Measurements from ENCODE around the gene CROT. TPM values are rescaled to one million over a fixed set of nuclear protein-coding genes. Genes with fewer than 3 reads are reported as not detected.

The CROT gene
- total RNA-seq, 4 donors from 2014 or later = 31.4 to 74.9 (median 50.6) TPM

- no peak overlapping the region for H3K4me3 ChIP-seq
- no peak for TF ChIP-seq POLR2A (IDR thresholded peaks at IDR 0.05)
- TF ChIP-seq, protein P1, sequence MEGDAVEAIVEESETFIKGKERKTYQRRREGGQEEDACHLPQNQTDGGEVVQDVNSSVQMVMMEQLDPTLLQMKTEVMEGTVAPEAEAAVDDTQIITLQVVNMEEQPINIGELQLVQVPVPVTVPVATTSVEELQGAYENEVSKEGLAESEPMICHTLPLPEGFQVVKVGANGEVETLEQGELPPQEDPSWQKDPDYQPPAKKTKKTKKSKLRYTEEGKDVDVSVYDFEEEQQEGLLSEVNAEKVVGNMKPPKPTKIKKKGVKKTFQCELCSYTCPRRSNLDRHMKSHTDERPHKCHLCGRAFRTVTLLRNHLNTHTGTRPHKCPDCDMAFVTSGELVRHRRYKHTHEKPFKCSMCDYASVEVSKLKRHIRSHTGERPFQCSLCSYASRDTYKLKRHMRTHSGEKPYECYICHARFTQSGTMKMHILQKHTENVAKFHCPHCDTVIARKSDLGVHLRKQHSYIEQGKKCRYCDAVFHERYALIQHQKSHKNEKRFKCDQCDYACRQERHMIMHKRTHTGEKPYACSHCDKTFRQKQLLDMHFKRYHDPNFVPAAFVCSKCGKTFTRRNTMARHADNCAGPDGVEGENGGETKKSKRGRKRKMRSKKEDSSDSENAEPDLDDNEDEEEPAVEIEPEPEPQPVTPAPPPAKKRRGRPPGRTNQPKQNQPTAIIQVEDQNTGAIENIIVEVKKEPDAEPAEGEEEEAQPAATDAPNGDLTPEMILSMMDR (IDR thresholded peaks at IDR 0.05) = no peak
- H3K27ac ChIP-seq = no peak overlapping the region
- no peak for DNase-seq
- no peaks in the 10 kb centered on the region for H3K9me3 ChIP-seq
- no peaks in the 10 kb centered on the region for H3K27me3 ChIP-seq
- no peaks in the 10 kb centered on the region for H3K4me1 ChIP-seq
- no peaks in the 10 kb centered on the region for H3K36me3 ChIP-seq
Measured at GRCh38 chr7:87435546-87435945, 90.1 kb downstream of the CROT start.

- TF ChIP-seq POLR2A (IDR thresholded peaks at IDR 0.05) = no peak
- TF ChIP-seq, protein P1 (IDR thresholded peaks at IDR 0.05) = no peak
- no peak overlapping the region for H3K27ac ChIP-seq
- H3K4me1 ChIP-seq = no peaks in the 10 kb centered on the region
- no peaks in the 10 kb centered on the region for H3K36me3 ChIP-seq
- H3K9me3 ChIP-seq = no peaks in the 10 kb centered on the region
- DNase-seq = no peak
- H3K27me3 ChIP-seq = no peaks in the 10 kb centered on the region
- H3K4me3 ChIP-seq = no peak overlapping the region
Measured at GRCh38 chr7:87445897-87446296, 100.4 kb downstream of the CROT start.

DNA sequence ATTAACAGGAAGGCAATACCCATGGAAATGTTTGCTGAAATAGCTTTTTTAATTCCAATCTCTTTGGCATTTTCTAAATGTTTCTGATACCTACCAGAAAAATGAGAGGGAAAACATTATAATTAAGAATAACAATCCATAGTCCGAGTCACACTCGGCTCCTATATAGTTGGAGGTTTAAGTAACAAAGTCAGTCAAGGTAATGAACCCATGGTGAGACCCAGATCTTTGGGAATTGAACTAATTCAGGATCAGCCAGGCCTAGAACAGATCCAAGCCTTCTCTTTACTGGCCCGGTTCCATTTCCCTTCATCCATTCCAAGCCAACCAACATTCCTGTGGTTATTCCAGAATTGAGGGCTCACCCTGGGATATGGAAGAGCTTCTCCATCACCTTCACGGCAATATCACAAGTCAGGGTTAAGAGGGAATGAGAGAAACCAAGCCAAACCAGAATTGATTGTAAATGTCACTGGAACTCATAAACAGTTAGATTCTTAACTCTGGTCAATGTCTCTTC lies 101.7 kb downstream of the CROT start:
- no peak for DNase-seq
- H3K36me3 ChIP-seq = no peaks in the 10 kb centered on the region
- H3K4me1 ChIP-seq = no peaks in the 10 kb centered on the region
- H3K9me3 ChIP-seq = no peaks in the 10 kb centered on the region
- no peak overlapping the region for H3K27ac ChIP-seq
- TF ChIP-seq POLR2A (IDR thresholded peaks at IDR 0.05) = no peak
- TF ChIP-seq, protein P1 (IDR thresholded peaks at IDR 0.05) = no peak
- no peak overlapping the region for H3K4me3 ChIP-seq
- no peaks in the 10 kb centered on the region for H3K27me3 ChIP-seq

GRCh38 chr7:87448388-87448787 lies 102.9 kb downstream of the CROT start:
- H3K4me1 ChIP-seq = no peaks in the 10 kb centered on the region
- TF ChIP-seq, protein P1 (IDR thresholded peaks at IDR 0.05) = no peak
- no peak for TF ChIP-seq POLR2A (IDR thresholded peaks at IDR 0.05)
- DNase-seq = no peak
- H3K4me3 ChIP-seq = no peak overlapping the region
- H3K27ac ChIP-seq = no peak overlapping the region
- no peaks in the 10 kb centered on the region for H3K27me3 ChIP-seq
- H3K36me3 ChIP-seq = no peaks in the 10 kb centered on the region
- H3K9me3 ChIP-seq = no peaks in the 10 kb centered on the region

Small RNA genes within 50 kb of the gene (small RNA-seq; reads per million reads assigned to genes)
- gene RF02195 (0 reads per million in 2 donors), gene RF02196 (0 reads per million in 2 donors)

Other genes with a start within 250 kb of the CROT start
- gene DMTF1, start 193.2 kb upstream of the CROT start, total RNA-seq = 100 to 1,000 TPM; 107 to 221 (median 154) TPM
- 10 to 100 TPM; 29.0 to 88.3 (median 43.6) TPM for gene TMEM243, start 125.9 kb upstream of the CROT start, total RNA-seq
- 10 to 100 TPM in 1 of 4 donors, 1 to 10 TPM in 1, under 1 TPM in 2; 0.70 to 16.5 (median 1.1) TPM for gene ABCB4, start 130.0 kb downstream of the CROT start, total RNA-seq